HG02852 (cell line): ENCODE results near the gene IRF3.

Source experiments
- ATAC-seq: cut with Tn5 transposase; IDR thresholded peaks from one replicate; pipeline ENCODE4 v1.9.1; 2021; ENCODE audit warnings: mild to moderate bottlenecking, moderate library complexity; ENCODE audit not compliant: unreplicated experiment

The IRF3 gene

GRCh38 chr19:49687566-49688316 is 22.1 kb upstream of the IRF3 start:
- no peak for ATAC-seq

GRCh38 chr19:49687150-49687549 is 21.5 kb upstream of the IRF3 start:
- ATAC-seq, result no peak

- no peak for ATAC-seq
Observed at GRCh38 chr19:49686503-49687088, 20.9 kb upstream of the IRF3 start.

- ATAC-seq, result no peak
Observed at GRCh38 chr19:49685845-49686332, 20.2 kb upstream of the IRF3 start.

GRCh38 chr19:49684983-49685553 is 19.4 kb upstream of the IRF3 start:
- ATAC-seq, result no peak

- no peak for ATAC-seq
Observed at GRCh38 chr19:49684251-49684982, 18.8 kb upstream of the IRF3 start.

GRCh38 chr19:49683814-49684250 is 18.2 kb upstream of the IRF3 start:
- ATAC-seq, result no peak

- ATAC-seq, result no peak
Observed at GRCh38 chr19:49682274-49682673, 16.6 kb upstream of the IRF3 start.

GRCh38 chr19:49681830-49682229 is 16.2 kb upstream of the IRF3 start:
- no peak for ATAC-seq

GRCh38 chr19:49680421-49681351 is 15.0 kb upstream of the IRF3 start:
- ATAC-seq, result no peak

- ATAC-seq, result no peak
Observed at GRCh38 chr19:49679771-49680413, 14.2 kb upstream of the IRF3 start.

- no peak for ATAC-seq
Observed at GRCh38 chr19:49678985-49679770, 13.5 kb upstream of the IRF3 start.

GRCh38 chr19:49677901-49678674 is 12.4 kb upstream of the IRF3 start:
- ATAC-seq, result no peak

GRCh38 chr19:49677231-49677900 is 11.7 kb upstream of the IRF3 start, which contains the start of gene PRMT1:
TSS of gene PRMT1 (plus strand) at chr19:49677271. CDS start at chr19:49677281, 10 bp downstream.
- no peak for ATAC-seq

- peak; percentile 67 for ATAC-seq
Observed at GRCh38 chr19:49676784-49677230, 11.2 kb upstream of the IRF3 start.

GRCh38 chr19:49676136-49676783 is 10.6 kb upstream of the IRF3 start:
- ATAC-seq, result no peak
